Measurements from ENCODE around the gene S100A11. TPM values are rescaled to one million over a fixed set of nuclear protein-coding genes. Genes with fewer than 3 reads are reported as not detected.

S100A11 gene
- polyA plus RNA-seq, 1 experiment, result 693 TPM

DNA sequence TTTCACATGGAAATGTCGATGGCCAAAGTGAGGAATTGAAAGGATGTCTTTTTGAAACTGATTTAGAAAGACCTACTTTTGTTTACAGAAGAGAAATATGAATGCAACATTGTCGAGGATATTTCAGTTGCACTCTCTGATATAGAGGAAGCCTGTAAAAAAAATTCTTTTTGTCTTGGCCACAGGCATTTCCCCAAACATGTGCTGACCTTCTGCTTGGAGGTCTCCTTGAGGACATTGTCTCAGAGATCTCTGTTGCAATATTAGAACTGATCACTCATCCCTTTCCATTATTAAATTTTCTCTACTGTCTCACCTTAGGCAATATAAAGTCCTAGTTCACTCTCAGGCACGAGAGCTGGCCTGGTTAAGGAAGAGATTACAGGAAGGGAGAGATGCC, 16.0 kb downstream of the S100A11 start:
- peaks cover 25% of the 10 kb centered on the region for H3K27me3 ChIP-seq (ENCODE audit: control insufficient read depth, insufficient read depth, low read length)
- H3K9me3 ChIP-seq (ENCODE audit: control insufficient read depth, insufficient read depth, low read length), result no peaks in the 10 kb centered on the region
- ChIA-PET CTCF (no interaction called here), POLR2A (no interaction called here)
- no peak overlapping the region for H3K4me3 ChIP-seq (ENCODE audit: low read depth, low read length)
- no peak for DNase-seq (ENCODE audit: low read depth, low spot score)
- no peak overlapping the region for H3K27ac ChIP-seq (ENCODE audit: low read depth, low read length)
- TF ChIP-seq, protein P1, sequence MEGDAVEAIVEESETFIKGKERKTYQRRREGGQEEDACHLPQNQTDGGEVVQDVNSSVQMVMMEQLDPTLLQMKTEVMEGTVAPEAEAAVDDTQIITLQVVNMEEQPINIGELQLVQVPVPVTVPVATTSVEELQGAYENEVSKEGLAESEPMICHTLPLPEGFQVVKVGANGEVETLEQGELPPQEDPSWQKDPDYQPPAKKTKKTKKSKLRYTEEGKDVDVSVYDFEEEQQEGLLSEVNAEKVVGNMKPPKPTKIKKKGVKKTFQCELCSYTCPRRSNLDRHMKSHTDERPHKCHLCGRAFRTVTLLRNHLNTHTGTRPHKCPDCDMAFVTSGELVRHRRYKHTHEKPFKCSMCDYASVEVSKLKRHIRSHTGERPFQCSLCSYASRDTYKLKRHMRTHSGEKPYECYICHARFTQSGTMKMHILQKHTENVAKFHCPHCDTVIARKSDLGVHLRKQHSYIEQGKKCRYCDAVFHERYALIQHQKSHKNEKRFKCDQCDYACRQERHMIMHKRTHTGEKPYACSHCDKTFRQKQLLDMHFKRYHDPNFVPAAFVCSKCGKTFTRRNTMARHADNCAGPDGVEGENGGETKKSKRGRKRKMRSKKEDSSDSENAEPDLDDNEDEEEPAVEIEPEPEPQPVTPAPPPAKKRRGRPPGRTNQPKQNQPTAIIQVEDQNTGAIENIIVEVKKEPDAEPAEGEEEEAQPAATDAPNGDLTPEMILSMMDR (IDR thresholded peaks at IDR 0.05; ENCODE audit: low read depth, low read length), result no peak

DNA sequence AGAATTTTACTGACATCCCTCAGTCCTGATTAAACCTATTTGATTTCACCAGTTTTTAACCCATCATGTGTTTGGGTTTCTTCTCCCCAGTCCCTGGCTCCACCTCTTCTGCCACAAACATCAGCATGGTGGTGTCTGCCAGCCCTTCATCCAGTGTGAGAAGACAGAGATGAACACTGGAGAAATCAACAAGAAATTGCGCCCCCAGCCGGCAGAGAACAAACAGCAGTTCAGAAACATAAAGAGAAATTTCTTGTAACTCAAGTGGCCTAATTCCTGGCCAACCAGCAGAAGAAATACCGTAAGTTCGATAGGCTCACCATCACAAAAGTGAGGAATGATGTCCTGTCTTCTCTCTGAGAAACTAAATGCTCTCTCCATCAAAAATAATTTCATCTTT, 18.3 kb downstream of the S100A11 start:
- POLR2A ChIA-PET, result no interaction called here

DNA sequence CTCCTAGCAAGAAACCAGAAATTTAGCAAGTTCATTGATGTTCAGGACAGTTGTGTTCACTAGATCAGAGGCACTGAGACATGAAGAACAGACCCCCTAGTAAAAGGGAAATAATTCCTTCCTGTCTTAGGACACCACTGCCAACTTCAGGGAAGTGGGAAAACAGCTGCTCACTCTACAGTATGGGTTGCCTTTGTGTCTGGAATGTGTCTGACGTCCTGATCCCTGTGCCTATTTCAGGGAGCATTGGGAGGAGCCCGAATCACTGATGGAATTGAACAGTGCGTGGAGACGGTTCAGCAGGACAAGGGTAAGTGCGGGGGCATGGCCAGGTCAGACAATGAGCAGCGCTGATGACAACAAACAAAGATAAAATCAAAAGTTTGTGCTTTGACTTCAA, 21.0 kb downstream of the S100A11 start:
- Histone ChIP-seq H3K27ac (ENCODE audit: low read depth, low read length) (no peak overlapping the region), H3K9me3 (ENCODE audit: control insufficient read depth, insufficient read depth, low read length) (no peaks in the 10 kb centered on the region), H3K4me3 (ENCODE audit: low read depth, low read length) (no peak overlapping the region), H3K27me3 (ENCODE audit: control insufficient read depth, insufficient read depth, low read length) (peaks cover 12% of the 10 kb centered on the region)
- ChIA-PET POLR2A (no interaction called here), CTCF (interaction anchor here (1.2 to 7.0 kb wide), 5 partner anchors 14 to 81 kb away, joined by 3 to 85 read pairs (median 39); no protein-coding TSS in a partner anchor)
- TF ChIP-seq, protein P1 (IDR thresholded peaks at IDR 0.05; ENCODE audit: low read depth, low read length), result no peak
- no peak for DNase-seq (ENCODE audit: low read depth, low spot score)

More for the DNA sequence above, 18.3 kb downstream of the S100A11 start:
- H3K27me3 ChIP-seq (ENCODE audit: control insufficient read depth, insufficient read depth, low read length), result peaks cover 28% of the 10 kb centered on the region
- no peak for DNase-seq (ENCODE audit: low read depth, low spot score)
- TF ChIP-seq, protein P1 (IDR thresholded peaks at IDR 0.05; ENCODE audit: low read depth, low read length), result peak; percentile 38
- H3K9me3 ChIP-seq (ENCODE audit: control insufficient read depth, insufficient read depth, low read length), result no peaks in the 10 kb centered on the region
- H3K27ac ChIP-seq (ENCODE audit: low read depth, low read length), result no peak overlapping the region
- no peak overlapping the region for H3K4me3 ChIP-seq (ENCODE audit: low read depth, low read length)
- CTCF ChIA-PET, result interaction anchor here (0.6 to 1.8 kb wide), 5 partner anchors 15 to 353 kb away, joined by 3 to 5 read pairs (median 4); no protein-coding TSS in a partner anchor

DNA sequence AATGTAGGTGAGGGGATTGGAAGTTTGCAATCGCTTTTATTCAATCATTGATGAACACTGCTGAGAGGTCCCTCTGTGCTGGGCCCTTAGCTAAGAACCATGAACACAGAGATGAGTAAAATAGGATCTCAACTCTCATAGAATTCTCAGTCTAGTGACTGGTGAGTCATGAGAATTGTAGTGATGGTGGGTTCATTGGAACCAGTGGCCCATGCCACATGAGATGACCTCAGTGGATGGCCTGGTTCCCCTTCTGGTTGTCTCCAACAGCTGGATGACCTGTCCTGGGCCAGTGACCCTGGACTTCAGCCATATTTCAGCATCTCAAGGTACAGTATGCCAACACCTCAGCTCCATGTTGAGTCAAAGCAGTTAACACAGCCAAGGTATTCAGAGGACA, 21.9 kb downstream of the S100A11 start:
- peaks cover 13% of the 10 kb centered on the region for H3K27me3 ChIP-seq (ENCODE audit: control insufficient read depth, insufficient read depth, low read length)
- no peaks in the 10 kb centered on the region for H3K9me3 ChIP-seq (ENCODE audit: control insufficient read depth, insufficient read depth, low read length)
- ChIA-PET CTCF (interaction anchor here (1.2 to 7.0 kb wide), 4 partner anchors 14 to 80 kb away, joined by 3 to 85 read pairs (median 52); no protein-coding TSS in a partner anchor), POLR2A (no interaction called here)
- TF ChIP-seq, protein P1 (IDR thresholded peaks at IDR 0.05; ENCODE audit: low read depth, low read length), result no peak
- no peak overlapping the region for H3K27ac ChIP-seq (ENCODE audit: low read depth, low read length)
- no peak for DNase-seq (ENCODE audit: low read depth, low spot score)
- no peak overlapping the region for H3K4me3 ChIP-seq (ENCODE audit: low read depth, low read length)

DNA sequence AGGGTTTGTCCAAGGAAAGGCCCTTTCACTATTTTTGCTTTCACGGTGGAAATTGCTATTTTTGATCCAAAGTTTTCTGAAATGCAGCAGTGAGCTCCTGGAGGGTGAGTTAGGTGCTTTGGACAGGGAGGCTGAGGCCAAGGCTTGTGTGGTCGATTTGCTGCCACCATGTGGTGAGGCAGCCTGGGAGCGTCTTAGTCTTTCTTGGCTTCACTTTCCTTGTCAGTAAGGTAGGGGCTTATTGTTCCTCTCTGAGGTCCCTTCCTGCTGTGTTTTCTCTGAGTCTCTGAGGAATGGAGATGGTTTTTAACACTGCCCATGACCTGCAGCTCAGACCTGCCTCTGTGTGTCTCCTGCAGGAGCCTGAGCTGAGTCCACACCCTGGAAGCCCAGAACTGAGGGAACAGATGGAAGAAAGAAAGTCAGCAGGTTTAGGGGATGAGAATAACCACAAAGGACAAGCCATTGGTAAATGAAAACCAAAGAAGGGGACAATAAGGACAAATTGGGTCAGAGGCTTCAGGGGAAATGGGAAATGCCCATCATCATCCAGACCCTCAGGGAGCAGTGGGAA, 23.1 kb downstream of the S100A11 start:
- Histone ChIP-seq H3K27me3 (ENCODE audit: control insufficient read depth, insufficient read depth, low read length) (peaks cover 24% of the 10 kb centered on the region), H3K27ac (ENCODE audit: low read depth, low read length) (no peak overlapping the region), H3K9me3 (ENCODE audit: control insufficient read depth, insufficient read depth, low read length) (no peaks in the 10 kb centered on the region), H3K4me3 (ENCODE audit: low read depth, low read length) (no peak overlapping the region)
- CTCF ChIA-PET, result interaction anchor here (0.6 to 7.0 kb wide), 17 partner anchors 9 to 125 kb away, joined by 3 to 85 read pairs (median 4); partner anchors contain the start of gene S100A11
- TF ChIP-seq, protein P1 (IDR thresholded peaks at IDR 0.05; ENCODE audit: low read depth, low read length), result peak; percentile 76
- POLR2A ChIA-PET, result no interaction called here
- DNase-seq (ENCODE audit: low read depth, low spot score), result no peak
